Osteocyte (in vitro differentiated cells): Measurements from ENCODE around the gene AKIRIN2. TPM values are rescaled to one million over a fixed set of nuclear protein-coding genes. Genes with fewer than 3 reads are reported as not detected.
A peak's percentile ranks its signal among the peaks of the same experiment; 100 is the strongest.

Experiments used
- DNase-seq: peaks from one replicate; pipeline ENCODE4 v3.0.0; 2021; ENCODE audit warnings: mixed read lengths; ENCODE audit not compliant: unreplicated experiment; ENCODE audit errors: extremely low spot score
- H3K27ac Mint-ChIP-seq: one replicate; pipeline ENCODE4 v1.8.0; 2021; ENCODE audit warnings: mild to moderate bottlenecking, mixed read lengths; ENCODE audit not compliant: unreplicated experiment
- H3K27me3 Mint-ChIP-seq: one replicate; pipeline ENCODE4 v1.8.0; 2021; ENCODE audit warnings: mixed read lengths; ENCODE audit not compliant: unreplicated experiment
- H3K36me3 Mint-ChIP-seq: one replicate; pipeline ENCODE4 v1.8.0; 2021; ENCODE audit warnings: mixed read lengths; ENCODE audit not compliant: unreplicated experiment
- H3K4me1 Mint-ChIP-seq: one replicate; pipeline ENCODE4 v1.8.0; 2021; ENCODE audit warnings: mixed read lengths; ENCODE audit not compliant: unreplicated experiment
- H3K4me3 Mint-ChIP-seq: one replicate; pipeline ENCODE4 v1.8.0; 2021; ENCODE audit warnings: mild to moderate bottlenecking, moderate library complexity, mixed read lengths; ENCODE audit not compliant: unreplicated experiment
- H3K9me3 Mint-ChIP-seq: one replicate; pipeline ENCODE4 v1.8.0; 2021; ENCODE audit warnings: mixed read lengths; ENCODE audit not compliant: unreplicated experiment
- total RNA-seq: library from RNA; stranded (reverse); gene quantifications from 2 replicates; pipeline ENCODE4 v1.2.1, GENCODE V29; 2021
- TF ChIP-seq, protein P1 (sequence below): fragments of 200-600 bp; sonication (generic); IDR thresholded peaks from 2 replicates; pipeline ENCODE4 v1.5.0; 2021; ENCODE audit warnings: antibody characterized with exemption, mild to moderate bottlenecking, moderate library complexity

The AKIRIN2 gene
- total RNA-seq, 1 donor from 2014 or later = 68.1 TPM

DNA sequence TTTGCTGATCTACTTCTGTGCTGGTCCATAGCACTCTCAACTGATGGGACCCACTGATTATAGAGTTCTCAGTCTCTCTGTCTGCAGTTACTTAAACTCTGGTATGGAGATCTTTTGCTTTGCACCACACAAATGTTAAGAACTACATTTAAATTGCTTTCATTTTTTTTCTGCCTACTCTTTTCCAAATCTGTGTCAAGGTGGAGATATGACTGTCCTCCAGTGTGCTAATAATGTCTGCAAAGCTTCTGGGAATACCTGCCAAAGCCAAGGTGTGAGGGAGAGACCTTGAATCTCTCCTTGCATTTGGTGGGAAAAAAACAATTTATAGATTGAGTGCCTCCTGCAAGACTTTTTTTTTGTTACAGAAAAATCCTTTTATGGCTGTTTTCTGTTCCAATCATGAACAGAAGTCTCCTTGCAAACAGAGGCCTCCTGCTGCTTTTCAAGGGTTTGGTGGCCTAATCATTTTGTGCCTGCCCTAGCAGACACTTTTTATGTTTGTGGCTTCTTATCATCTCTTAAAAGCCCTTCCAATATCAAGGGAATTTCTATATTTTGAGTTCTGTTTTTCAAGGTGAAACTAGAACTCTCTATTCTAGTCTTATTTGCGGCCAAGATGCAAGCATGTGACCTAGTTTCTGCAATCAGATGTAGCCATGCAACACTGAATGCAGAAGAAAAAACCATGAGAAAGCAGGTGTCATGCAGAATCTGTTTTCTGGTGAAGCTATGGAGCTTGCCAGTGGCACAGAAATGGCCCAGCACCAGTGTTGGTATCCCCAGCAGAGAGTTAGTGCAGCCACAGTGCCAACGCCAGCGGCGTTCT is 23.2 kb upstream of the AKIRIN2 start:
- H3K4me3 Mint-ChIP-seq = no peak overlapping the region
- no peaks in the 10 kb centered on the region for H3K9me3 Mint-ChIP-seq
- TF ChIP-seq, protein P1, sequence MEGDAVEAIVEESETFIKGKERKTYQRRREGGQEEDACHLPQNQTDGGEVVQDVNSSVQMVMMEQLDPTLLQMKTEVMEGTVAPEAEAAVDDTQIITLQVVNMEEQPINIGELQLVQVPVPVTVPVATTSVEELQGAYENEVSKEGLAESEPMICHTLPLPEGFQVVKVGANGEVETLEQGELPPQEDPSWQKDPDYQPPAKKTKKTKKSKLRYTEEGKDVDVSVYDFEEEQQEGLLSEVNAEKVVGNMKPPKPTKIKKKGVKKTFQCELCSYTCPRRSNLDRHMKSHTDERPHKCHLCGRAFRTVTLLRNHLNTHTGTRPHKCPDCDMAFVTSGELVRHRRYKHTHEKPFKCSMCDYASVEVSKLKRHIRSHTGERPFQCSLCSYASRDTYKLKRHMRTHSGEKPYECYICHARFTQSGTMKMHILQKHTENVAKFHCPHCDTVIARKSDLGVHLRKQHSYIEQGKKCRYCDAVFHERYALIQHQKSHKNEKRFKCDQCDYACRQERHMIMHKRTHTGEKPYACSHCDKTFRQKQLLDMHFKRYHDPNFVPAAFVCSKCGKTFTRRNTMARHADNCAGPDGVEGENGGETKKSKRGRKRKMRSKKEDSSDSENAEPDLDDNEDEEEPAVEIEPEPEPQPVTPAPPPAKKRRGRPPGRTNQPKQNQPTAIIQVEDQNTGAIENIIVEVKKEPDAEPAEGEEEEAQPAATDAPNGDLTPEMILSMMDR = no peak
- H3K4me1 Mint-ChIP-seq = peaks cover 24% of the 10 kb centered on the region
- DNase-seq = no peak
- no peaks in the 10 kb centered on the region for H3K36me3 Mint-ChIP-seq
- H3K27ac Mint-ChIP-seq = no peak overlapping the region
- H3K27me3 Mint-ChIP-seq = peaks cover 15% of the 10 kb centered on the region

DNA sequence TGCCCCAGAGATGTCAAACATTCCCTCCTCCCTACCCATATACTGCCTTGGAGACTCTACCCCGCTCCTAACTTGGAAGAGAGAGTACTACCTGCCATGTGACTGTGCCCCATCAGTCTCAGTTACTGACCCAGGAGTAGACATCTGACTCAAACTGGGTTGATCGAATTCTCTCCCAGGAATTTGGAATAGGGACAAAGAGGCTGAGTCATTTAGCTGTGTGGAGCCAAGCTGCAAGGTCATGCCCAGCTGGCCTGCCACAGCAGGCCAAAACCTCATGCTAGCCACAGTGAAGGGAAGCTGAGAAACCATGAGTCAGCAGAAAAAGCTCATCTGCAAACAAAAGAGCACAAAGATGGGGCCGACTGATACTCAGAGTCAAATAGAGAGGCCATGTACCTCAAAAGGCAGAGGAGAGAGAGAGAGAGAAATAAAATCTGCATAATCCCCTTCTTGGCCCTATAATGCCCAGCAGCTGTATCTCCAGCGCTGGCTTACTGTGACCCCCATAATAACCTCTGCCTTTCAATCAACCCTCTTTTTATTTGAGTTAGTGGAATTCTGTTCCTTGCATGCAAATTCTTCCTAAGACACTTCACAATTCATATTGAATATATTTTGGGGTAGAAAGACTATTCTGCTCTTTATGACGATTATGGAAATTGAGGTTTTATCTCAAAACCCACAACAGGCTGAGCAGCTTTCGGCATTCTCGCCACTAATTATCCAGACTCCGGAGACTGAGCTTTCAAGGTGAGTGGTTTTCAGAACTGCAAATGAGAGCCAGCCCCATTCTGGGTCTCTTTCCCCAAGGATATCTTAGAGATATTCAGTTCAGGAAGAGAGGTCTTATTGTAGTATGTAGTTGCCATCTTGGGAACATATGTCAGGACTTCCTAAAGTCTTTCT is 21.4 kb upstream of the AKIRIN2 start:
- TF ChIP-seq, protein P1 = no peak
- peak; percentile 86 for DNase-seq
- peaks cover 24% of the 10 kb centered on the region for H3K4me1 Mint-ChIP-seq
- no peak overlapping the region for H3K4me3 Mint-ChIP-seq
- H3K36me3 Mint-ChIP-seq = no peaks in the 10 kb centered on the region
- H3K9me3 Mint-ChIP-seq = no peaks in the 10 kb centered on the region
- peak overlapping the region; percentile 83 for H3K27ac Mint-ChIP-seq
- H3K27me3 Mint-ChIP-seq = no peaks in the 10 kb centered on the region

DNA sequence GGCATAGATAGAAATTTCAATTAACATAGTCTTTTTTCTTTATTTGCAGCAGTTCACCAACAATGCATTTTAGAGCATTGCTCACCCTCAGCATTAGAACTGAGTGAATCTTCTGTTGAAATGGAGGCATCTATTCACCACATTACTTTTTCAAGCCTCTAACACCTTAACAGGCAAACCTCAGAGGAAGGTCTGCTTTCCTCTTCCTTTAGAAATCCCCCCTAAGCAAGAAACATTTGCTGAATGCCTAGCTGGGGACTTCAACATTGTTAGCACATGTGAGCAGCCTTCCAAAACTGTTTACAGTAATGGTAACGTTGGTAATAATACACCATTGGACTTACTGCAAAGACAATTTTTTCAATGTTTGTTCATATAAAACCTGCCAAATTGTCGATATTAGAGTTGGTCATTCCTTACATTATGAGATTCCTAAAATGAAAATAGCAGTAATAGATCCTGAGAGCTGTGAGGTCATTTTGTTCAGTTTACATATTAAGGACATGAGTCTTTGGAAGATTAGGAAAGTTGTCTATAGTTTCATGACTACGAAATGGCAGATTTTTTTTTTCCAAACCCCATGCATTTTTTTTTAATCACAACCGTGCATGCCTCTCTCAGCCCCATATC is 20.6 kb upstream of the AKIRIN2 start:
- peaks cover 23% of the 10 kb centered on the region for H3K4me1 Mint-ChIP-seq
- no peaks in the 10 kb centered on the region for H3K9me3 Mint-ChIP-seq
- H3K27ac Mint-ChIP-seq = peak overlapping the region; percentile 83
- no peak overlapping the region for H3K4me3 Mint-ChIP-seq
- TF ChIP-seq, protein P1 = no peak
- H3K27me3 Mint-ChIP-seq = no peaks in the 10 kb centered on the region
- no peaks in the 10 kb centered on the region for H3K36me3 Mint-ChIP-seq
- no peak for DNase-seq

DNA sequence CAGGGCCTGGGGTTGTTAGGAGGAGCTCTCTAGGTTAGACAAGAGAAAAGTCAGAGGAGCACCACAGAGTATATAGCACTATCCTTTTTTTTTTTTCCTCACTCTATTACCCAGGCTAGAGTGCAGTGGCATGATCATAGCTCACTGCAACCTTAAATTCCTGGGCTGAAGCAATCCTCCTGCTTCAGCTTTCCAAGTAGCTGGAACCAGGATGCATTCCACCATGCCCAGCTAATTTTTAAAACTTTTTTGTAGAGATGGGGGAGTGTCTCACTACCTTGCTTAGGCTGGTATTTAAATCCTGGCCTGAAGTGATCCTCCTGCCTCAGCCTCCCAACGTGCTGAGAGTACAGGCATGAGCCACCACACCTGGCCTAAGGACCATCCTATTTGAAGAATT is 19.3 kb upstream of the AKIRIN2 start:
- no peak for DNase-seq
- H3K4me1 Mint-ChIP-seq = peaks cover 22% of the 10 kb centered on the region
- H3K36me3 Mint-ChIP-seq = no peaks in the 10 kb centered on the region
- no peak overlapping the region for H3K4me3 Mint-ChIP-seq
- no peak overlapping the region for H3K27ac Mint-ChIP-seq
- H3K27me3 Mint-ChIP-seq = no peaks in the 10 kb centered on the region
- TF ChIP-seq, protein P1 = no peak
- no peaks in the 10 kb centered on the region for H3K9me3 Mint-ChIP-seq
